GM19193 (cell line): ENCODE results near the gene AKIRIN2.
A peak's percentile ranks its signal among the peaks of the same experiment; 100 is the strongest.

Source experiments
- POLR2A ChIP-seq: IDR thresholded peaks from 4 replicates; pipeline ENCODE4 v1.6.1; 2011; ENCODE audit not compliant: insufficient read depth, insufficient read length; ENCODE audit errors: extremely low read depth

AKIRIN2 gene

GRCh38 chr6:87701676-87702588, at the start of gene AKIRIN2:
Gene AKIRIN2 (minus strand): TSS chr6:87702233. CDS start chr6:87701684, 549 bp downstream.
- peak; percentile 96 for TF ChIP-seq POLR2A

GRCh38 chr6:87747646-87748045, 45.6 kb upstream of the AKIRIN2 start:
- TF ChIP-seq POLR2A: no peak

GRCh38 chr6:87745966-87746721, 44.1 kb upstream of the AKIRIN2 start:
- TF ChIP-seq POLR2A: no peak

- TF ChIP-seq POLR2A: no peak
Observed at GRCh38 chr6:87743454-87743853, 41.4 kb upstream of the AKIRIN2 start.

GRCh38 chr6:87742106-87742505, 40.1 kb upstream of the AKIRIN2 start:
- no peak for TF ChIP-seq POLR2A

GRCh38 chr6:87741001-87741650, 39.1 kb upstream of the AKIRIN2 start:
- TF ChIP-seq POLR2A: no peak

- no peak for TF ChIP-seq POLR2A
Observed at GRCh38 chr6:87738744-87739143, 36.7 kb upstream of the AKIRIN2 start.

GRCh38 chr6:87738000-87738399, 36.0 kb upstream of the AKIRIN2 start:
- TF ChIP-seq POLR2A: no peak

GRCh38 chr6:87736809-87737540, 34.9 kb upstream of the AKIRIN2 start:
- TF ChIP-seq POLR2A: no peak

- TF ChIP-seq POLR2A: no peak
Observed at GRCh38 chr6:87731818-87732661, 30.0 kb upstream of the AKIRIN2 start.

GRCh38 chr6:87731080-87731479, 29.0 kb upstream of the AKIRIN2 start:
- no peak for TF ChIP-seq POLR2A

- TF ChIP-seq POLR2A: no peak
Observed at GRCh38 chr6:87729965-87730719, 28.1 kb upstream of the AKIRIN2 start.

- TF ChIP-seq POLR2A: no peak
Observed at GRCh38 chr6:87728706-87729105, 26.7 kb upstream of the AKIRIN2 start.

GRCh38 chr6:87724983-87725811, 23.2 kb upstream of the AKIRIN2 start:
- TF ChIP-seq POLR2A: peak; percentile 44
